HEK293 (cell line): ENCODE measurements around the gene AKTIP.

ENCODE experiments used
- CTCF ChIP-seq: fragments of 450-650 bp; formaldehyde crosslinking; IDR thresholded peaks from 2 replicates; pipeline ENCODE4 v1.5.1; 2016; ENCODE audit warnings: missing biosample characterization, missing genetic modification characterization
- GLI2 ChIP-seq: fragments of 450-650 bp; formaldehyde crosslinking; IDR thresholded peaks from 2 replicates; pipeline ENCODE4; 2017; ENCODE audit warnings: missing biosample characterization, missing genetic modification characterization, low read depth, borderline replicate concordance
- HIC1 ChIP-seq: fragments of 450-650 bp; formaldehyde crosslinking; IDR thresholded peaks from 2 replicates; pipeline ENCODE4 v1.5.1; 2016; ENCODE audit warnings: missing biosample characterization, missing genetic modification characterization
- MEIS1 ChIP-seq: sonication (generic); formaldehyde crosslinking; IDR thresholded peaks from 2 replicates; pipeline ENCODE4 v1.8.1; 2022; ENCODE audit warnings: missing genetic modification reagents, mild to moderate bottlenecking, borderline replicate concordance
- MYNN ChIP-seq: fragments of 450-650 bp; formaldehyde crosslinking; IDR thresholded peaks from 2 replicates; pipeline ENCODE4 v1.5.1; 2016; ENCODE audit warnings: missing biosample characterization, missing genetic modification characterization, borderline replicate concordance
- OVOL3 ChIP-seq: fragments of 450-650 bp; formaldehyde crosslinking; IDR thresholded peaks from 2 replicates; pipeline ENCODE4 v1.5.1; 2016; ENCODE audit warnings: missing biosample characterization, missing genetic modification characterization
- REST ChIP-seq: fragments of 450-650 bp; formaldehyde crosslinking; IDR thresholded peaks from 2 replicates; pipeline ENCODE4 v1.5.1; 2016; ENCODE audit warnings: missing biosample characterization, missing genetic modification characterization
- YY2 ChIP-seq: fragments of 450-650 bp; formaldehyde crosslinking; IDR thresholded peaks from 2 replicates; pipeline ENCODE4 v1.5.1; 2016; ENCODE audit warnings: missing biosample characterization, missing genetic modification characterization
- ZBTB20 ChIP-seq: fragments of 450-650 bp; formaldehyde crosslinking; IDR thresholded peaks from 2 replicates; pipeline ENCODE4 v1.5.1; 2016; ENCODE audit warnings: missing biosample characterization, missing genetic modification characterization
- ZFP69B ChIP-seq: fragments of 450-650 bp; formaldehyde crosslinking; IDR thresholded peaks from 2 replicates; pipeline ENCODE4 v1.5.1; 2016; ENCODE audit warnings: missing biosample characterization, missing genetic modification characterization
- ZNF10 ChIP-seq: fragments of 450-650 bp; formaldehyde crosslinking; IDR thresholded peaks from 2 replicates; pipeline ENCODE4 v1.5.1; 2017; ENCODE audit warnings: missing biosample characterization, missing genetic modification characterization
- ZNF211 ChIP-seq: fragments of 450-650 bp; formaldehyde crosslinking; IDR thresholded peaks from 2 replicates; pipeline ENCODE4 v1.5.1; 2016; ENCODE audit warnings: low read depth, missing biosample characterization, missing genetic modification characterization
- ZNF214 ChIP-seq: fragments of 450-650 bp; formaldehyde crosslinking; IDR thresholded peaks from 2 replicates; pipeline ENCODE4 v1.5.1; 2017; ENCODE audit warnings: missing biosample characterization, mild to moderate bottlenecking, missing genetic modification characterization, borderline replicate concordance
- ZNF311 ChIP-seq: fragments of 450-650 bp; formaldehyde crosslinking; IDR thresholded peaks from 2 replicates; pipeline ENCODE4 v1.5.1; 2017; ENCODE audit warnings: missing biosample characterization, missing genetic modification characterization, borderline replicate concordance
- ZNF416 ChIP-seq: fragments of 450-650 bp; formaldehyde crosslinking; IDR thresholded peaks from 2 replicates; pipeline ENCODE4 v1.5.1; 2016; ENCODE audit warnings: missing biosample characterization, missing genetic modification characterization
- ZNF521 ChIP-seq: fragments of 450-650 bp; formaldehyde crosslinking; IDR thresholded peaks from 2 replicates; pipeline ENCODE4 v1.5.1; 2017; ENCODE audit warnings: missing biosample characterization, mild to moderate bottlenecking, missing genetic modification characterization
- ZNF585B ChIP-seq: fragments of 450-650 bp; formaldehyde crosslinking; IDR thresholded peaks from 2 replicates; pipeline ENCODE4 v1.5.1; 2016; ENCODE audit warnings: missing biosample characterization, missing genetic modification characterization
- ZNF610 ChIP-seq: fragments of 450-650 bp; formaldehyde crosslinking; IDR thresholded peaks from 2 replicates; pipeline ENCODE4 v1.5.1; 2016; ENCODE audit warnings: missing biosample characterization, missing genetic modification characterization, borderline replicate concordance
- ZNF624 ChIP-seq: fragments of 450-650 bp; formaldehyde crosslinking; IDR thresholded peaks from 2 replicates; pipeline ENCODE4 v1.5.1; 2017; ENCODE audit warnings: missing biosample characterization, missing genetic modification characterization
- ZNF629 ChIP-seq: fragments of 450-650 bp; formaldehyde crosslinking; IDR thresholded peaks from 2 replicates; pipeline ENCODE4 v1.5.1; 2017; ENCODE audit warnings: missing biosample characterization, missing genetic modification characterization
- ZNF658 ChIP-seq: fragments of 450-650 bp; formaldehyde crosslinking; IDR thresholded peaks from 2 replicates; pipeline ENCODE4; 2016; ENCODE audit warnings: missing biosample characterization, missing genetic modification characterization
- ZNF664 ChIP-seq: fragments of 450-650 bp; formaldehyde crosslinking; IDR thresholded peaks from 2 replicates; pipeline ENCODE4 v1.5.1; 2016; ENCODE audit warnings: missing biosample characterization, missing genetic modification characterization
- TF ChIP-seq, protein P1 (sequence below): fragments of 450-650 bp; formaldehyde crosslinking; IDR thresholded peaks from 2 replicates; pipeline ENCODE4 v1.5.1; 2017; ENCODE audit warnings: missing biosample characterization, missing genetic modification characterization
- TF ChIP-seq, protein P2 (sequence below): fragments of 450-650 bp; formaldehyde crosslinking; optimal IDR thresholded peaks from 2 replicates; pipeline ENCODE3; 2016; ENCODE audit warnings: missing biosample characterization, mild to moderate bottlenecking, missing genetic modification characterization

Gene AKTIP

DNA sequence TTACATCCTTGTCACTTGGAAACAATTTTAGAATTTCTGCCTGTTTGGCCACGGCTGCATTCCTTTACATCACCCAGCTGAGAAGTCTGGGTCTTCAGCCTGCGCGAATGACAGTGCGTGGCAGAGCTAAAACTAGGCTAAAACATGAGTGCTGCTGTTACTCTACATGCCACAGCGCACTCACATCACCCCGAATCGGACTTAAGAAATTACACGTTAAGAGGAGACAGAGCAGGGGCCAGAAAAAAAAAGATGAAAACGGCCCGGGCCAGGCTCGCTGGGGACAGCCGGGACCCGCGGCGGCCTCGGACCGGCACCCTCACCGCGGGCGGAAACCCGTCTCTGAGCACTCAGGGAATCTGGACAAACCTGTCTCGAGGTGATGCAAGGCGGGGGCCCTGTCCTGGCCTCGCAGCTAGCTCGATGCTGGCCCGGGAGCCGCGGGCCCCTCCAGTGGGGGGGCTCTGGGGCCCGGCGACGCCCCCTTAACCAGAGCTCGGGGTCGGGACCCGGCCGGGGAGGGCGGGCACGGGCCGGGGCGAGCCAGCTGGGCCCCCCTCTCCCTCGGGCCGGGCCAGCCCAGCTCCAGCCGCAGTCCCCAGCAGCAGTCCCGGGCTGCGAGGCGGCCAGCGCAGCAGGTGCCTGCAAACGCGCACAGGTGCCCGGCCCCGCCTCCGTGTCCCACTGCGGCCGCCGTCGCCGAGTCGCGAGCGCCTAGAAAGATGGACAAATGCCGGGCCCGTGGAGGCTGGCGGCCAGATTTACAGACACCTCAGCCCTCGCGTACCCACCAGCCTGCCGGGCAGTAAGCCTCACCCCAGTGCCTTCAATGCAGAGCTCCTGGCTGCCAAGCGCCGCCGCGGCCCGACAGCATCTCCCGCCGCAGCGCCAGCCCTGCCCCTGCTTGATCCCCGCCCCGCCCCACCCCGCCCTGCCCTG, at the start of gene AKTIP (continued):
- TF ChIP-seq YY2 (tag by site-specific recombination) (peak; percentile 23; the same call in 1 of the 2 replicates), ZNF416 (tag by site-specific recombination) (no peak), ZNF311 (tag by site-specific recombination) (no peak), ZNF214 (tag by site-specific recombination) (no peak), ZNF211 (no peak), ZNF664 (tag by site-specific recombination) (no peak), ZNF629 (tag by site-specific recombination) (no peak), ZNF610 (tag by site-specific recombination) (no peak), OVOL3 (tag by site-specific recombination) (no peak), ZNF10 (tag by site-specific recombination) (peak; percentile 56; the same call in 1 of the 2 replicates), MEIS1 (CRISPR knock-in tag) (no peak), ZNF521 (tag by site-specific recombination) (no peak), ZNF658 (tag by site-specific recombination) (no peak), HIC1 (tag by site-specific recombination) (peak; percentile 30; the same call in 1 of the 2 replicates), MYNN (tag by site-specific recombination) (no peak), ZNF585B (tag by site-specific recombination) (no peak), GLI2 (tag by site-specific recombination) (no peak), ZNF624 (tag by site-specific recombination) (no peak), ZFP69B (0 out of 2 replicates have a peak, but pooled peaks have one; percentile 10), REST (no peak), CTCF (tag by site-specific recombination) (no peak), ZBTB20 (tag by site-specific recombination) (peak; percentile 97)
- TF ChIP-seq, protein P1, sequence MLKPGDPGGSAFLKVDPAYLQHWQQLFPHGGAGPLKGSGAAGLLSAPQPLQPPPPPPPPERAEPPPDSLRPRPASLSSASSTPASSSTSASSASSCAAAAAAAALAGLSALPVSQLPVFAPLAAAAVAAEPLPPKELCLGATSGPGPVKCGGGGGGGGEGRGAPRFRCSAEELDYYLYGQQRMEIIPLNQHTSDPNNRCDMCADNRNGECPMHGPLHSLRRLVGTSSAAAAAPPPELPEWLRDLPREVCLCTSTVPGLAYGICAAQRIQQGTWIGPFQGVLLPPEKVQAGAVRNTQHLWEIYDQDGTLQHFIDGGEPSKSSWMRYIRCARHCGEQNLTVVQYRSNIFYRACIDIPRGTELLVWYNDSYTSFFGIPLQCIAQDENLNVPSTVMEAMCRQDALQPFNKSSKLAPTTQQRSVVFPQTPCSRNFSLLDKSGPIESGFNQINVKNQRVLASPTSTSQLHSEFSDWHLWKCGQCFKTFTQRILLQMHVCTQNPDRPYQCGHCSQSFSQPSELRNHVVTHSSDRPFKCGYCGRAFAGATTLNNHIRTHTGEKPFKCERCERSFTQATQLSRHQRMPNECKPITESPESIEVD = no peak
- TF ChIP-seq, protein P2, sequence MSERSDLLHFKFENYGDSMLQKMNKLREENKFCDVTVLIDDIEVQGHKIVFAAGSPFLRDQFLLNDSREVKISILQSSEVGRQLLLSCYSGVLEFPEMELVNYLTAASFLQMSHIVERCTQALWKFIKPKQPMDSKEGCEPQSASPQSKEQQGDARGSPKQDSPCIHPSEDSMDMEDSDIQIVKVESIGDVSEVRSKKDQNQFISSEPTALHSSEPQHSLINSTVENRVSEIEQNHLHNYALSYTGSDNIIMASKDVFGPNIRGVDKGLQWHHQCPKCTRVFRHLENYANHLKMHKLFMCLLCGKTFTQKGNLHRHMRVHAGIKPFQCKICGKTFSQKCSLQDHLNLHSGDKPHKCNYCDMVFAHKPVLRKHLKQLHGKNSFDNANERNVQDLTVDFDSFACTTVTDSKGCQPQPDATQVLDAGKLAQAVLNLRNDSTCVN (tag by site-specific recombination) = peak; percentile 52
